ENCODE data around the gene GON7. TPM values are rescaled to one million over a fixed set of nuclear protein-coding genes. Genes with fewer than 3 reads are reported as not detected.

Gene GON7
- total RNA-seq, result 13.5 and 14.3 TPM in 2 replicates
- long read RNA-seq, transcript GON7-201 (2 exons, 1,154 nt), result major isoform, 28 of 28 reads
- long read RNA-seq, partial matches to known transcripts, result 0 of 28 reads
- long read RNA-seq, other reads (novel, unspliced or antisense), result 0 of 28 reads

DNA sequence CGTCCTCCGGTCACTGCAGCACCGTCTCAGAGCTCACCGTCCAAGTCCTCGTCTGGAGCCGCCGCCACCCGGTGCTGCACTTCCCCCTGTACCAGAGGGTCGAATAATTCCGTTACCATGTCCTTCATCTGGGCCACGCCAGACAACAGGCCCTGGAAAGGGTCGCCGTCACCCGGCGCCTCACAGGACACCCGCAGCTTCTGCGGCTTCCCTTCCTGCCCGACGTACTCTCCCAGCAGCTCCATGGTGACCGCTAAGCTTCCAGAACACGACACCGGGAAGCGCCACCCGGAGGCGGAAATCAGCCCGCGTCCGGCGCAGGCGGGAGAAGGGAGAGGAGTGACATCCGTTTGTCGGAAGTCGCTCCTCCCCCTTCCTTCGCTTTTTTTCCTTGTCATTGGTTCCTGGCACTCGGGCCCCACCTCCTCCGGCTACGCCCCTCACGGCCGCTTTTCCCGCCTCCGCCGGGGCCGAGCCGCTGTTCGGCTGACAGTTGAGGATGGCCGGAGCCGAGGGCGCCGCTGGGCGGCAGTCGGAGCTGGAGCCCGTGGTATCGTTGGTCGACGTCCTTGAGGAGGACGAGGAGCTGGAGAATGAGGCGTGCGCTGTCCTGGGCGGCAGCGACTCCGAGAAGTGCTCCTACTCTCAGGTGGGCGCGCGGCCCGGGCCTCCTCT lies at the start of gene GON7, which contains the start of gene UBR7:
Gene GON7, minus strand, starts transcription at position 273 of the 675 bp plus-strand sequence. Its CDS starts 28 bp downstream, at position 245.
Gene UBR7, plus strand, starts transcription at position 464 of the 675 bp plus-strand sequence. Its CDS starts 36 bp downstream, at position 500.
- no peaks in the 10 kb centered on the region for H3K27me3 Mint-ChIP-seq (ENCODE audit: low read depth)
- peak within 1 kb of the TSS; percentile 98 for H3K27ac Mint-ChIP-seq (ENCODE audit: unreplicated experiment)
- no peak for TF ChIP-seq CTCF (conservative IDR thresholded peaks at IDR 0.05)
- H3K36me3 Mint-ChIP-seq (ENCODE audit: low read depth), result peaks cover 7% of the 10 kb centered on the region
- H3K4me3 Mint-ChIP-seq, result peak within 1 kb of the TSS; percentile 97
- H3K4me1 Mint-ChIP-seq, result peaks cover 46% of the 10 kb centered on the region
- no peaks in the 10 kb centered on the region for H3K9me3 Mint-ChIP-seq
- DNase-seq (ENCODE audit: low read depth, low spot score), result peak; percentile 93

DNA sequence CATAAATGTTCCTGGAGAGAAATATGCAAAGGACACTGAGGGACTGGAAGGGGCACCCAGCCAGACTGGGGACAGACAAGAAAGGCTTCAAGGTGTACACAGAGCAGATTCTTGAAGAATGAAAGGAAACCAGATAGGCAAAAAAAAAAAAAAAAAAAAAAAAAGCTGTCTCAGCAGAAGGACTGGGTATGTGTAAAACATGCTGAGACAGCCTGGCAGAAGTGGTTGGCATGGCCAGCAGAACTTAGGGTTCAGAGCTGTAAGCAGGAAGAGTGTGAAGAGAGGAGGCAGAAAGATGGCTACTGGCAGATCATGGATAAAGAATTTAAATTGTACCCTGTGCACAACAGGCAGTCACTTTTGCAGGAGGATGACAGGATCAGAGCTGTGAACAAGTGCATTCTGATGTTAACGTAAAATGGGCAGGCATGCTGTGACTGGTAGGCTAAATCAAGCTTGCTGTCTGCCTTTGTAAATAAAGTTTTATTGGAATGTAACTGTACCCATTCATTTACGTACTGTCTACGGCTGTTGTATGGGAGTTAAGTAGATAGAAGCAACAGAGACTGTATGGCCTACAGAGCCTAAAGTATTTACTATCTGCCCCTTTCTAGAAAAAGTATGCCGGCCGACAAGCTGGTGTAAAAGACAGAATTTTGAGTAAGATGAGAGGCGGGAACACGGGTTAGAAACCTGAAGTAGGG lies 42.4 kb upstream of the GON7 start:
- Mint-ChIP-seq H3K27ac (ENCODE audit: unreplicated experiment) (no peak overlapping the region), H3K36me3 (ENCODE audit: low read depth) (peaks cover 10% of the 10 kb centered on the region), H3K4me1 (no peaks in the 10 kb centered on the region), H3K27me3 (ENCODE audit: low read depth) (no peaks in the 10 kb centered on the region), H3K4me3 (no peak overlapping the region), H3K9me3 (no peaks in the 10 kb centered on the region)
- TF ChIP-seq CTCF (conservative IDR thresholded peaks at IDR 0.05), result no peak
- DNase-seq (ENCODE audit: low read depth, low spot score), result no peak

- H3K27ac Mint-ChIP-seq (ENCODE audit: unreplicated experiment), result no peak overlapping the region
- no peaks in the 10 kb centered on the region for H3K27me3 Mint-ChIP-seq (ENCODE audit: low read depth)
- peaks cover 16% of the 10 kb centered on the region for H3K36me3 Mint-ChIP-seq (ENCODE audit: low read depth)
- no peak for DNase-seq (ENCODE audit: low read depth, low spot score)
- H3K9me3 Mint-ChIP-seq, result no peaks in the 10 kb centered on the region
- no peaks in the 10 kb centered on the region for H3K4me1 Mint-ChIP-seq
- no peak overlapping the region for H3K4me3 Mint-ChIP-seq
- no peak for TF ChIP-seq CTCF (conservative IDR thresholded peaks at IDR 0.05)
These were observed 39.7 kb upstream of the GON7 start for GRCh38 chr14:93246534-93246933.

DNA sequence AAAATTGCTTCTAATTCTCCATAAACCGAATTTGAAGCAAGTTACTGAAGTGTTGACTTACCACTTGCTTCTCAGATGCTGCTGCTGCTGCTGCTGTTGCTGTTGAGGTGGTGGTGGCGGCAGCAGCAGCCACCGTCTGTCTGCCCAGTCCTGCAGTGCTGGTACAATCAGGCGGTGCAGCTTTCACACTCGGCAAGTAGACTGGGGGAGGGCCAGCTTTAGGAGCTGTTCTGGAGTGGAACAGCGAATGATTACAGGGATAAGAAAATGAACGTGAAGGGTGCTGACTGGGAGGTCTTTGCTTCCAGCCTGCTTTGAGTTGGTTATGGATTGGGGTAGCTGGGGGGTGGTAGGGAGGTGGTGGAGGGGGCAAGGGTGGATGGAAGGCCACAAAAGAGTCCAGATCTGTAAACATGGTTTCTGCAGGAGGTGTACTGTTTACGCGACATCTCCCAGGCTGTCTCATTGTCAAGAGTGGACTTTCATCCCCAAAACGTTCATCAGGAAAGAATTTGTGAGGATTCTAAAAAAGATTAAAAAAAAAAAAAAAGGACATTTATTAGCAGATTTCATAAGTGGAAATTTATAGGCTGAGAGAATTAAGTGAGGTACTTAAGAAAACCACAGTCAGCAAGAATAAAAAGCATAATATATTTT lies 39.0 kb upstream of the GON7 start:
- H3K27me3 Mint-ChIP-seq (ENCODE audit: low read depth), result no peaks in the 10 kb centered on the region
- H3K4me3 Mint-ChIP-seq, result no peak overlapping the region
- no peak for DNase-seq (ENCODE audit: low read depth, low spot score)
- peaks cover 16% of the 10 kb centered on the region for H3K36me3 Mint-ChIP-seq (ENCODE audit: low read depth)
- TF ChIP-seq CTCF (conservative IDR thresholded peaks at IDR 0.05), result no peak
- H3K4me1 Mint-ChIP-seq, result no peaks in the 10 kb centered on the region
- H3K9me3 Mint-ChIP-seq, result no peaks in the 10 kb centered on the region
- H3K27ac Mint-ChIP-seq (ENCODE audit: unreplicated experiment), result no peak overlapping the region

GRCh38 chr14:93240678-93241000 lies 33.8 kb upstream of the GON7 start:
- Mint-ChIP-seq H3K9me3 (no peaks in the 10 kb centered on the region), H3K4me1 (peaks cover 3% of the 10 kb centered on the region), H3K36me3 (ENCODE audit: low read depth) (peaks cover 17% of the 10 kb centered on the region), H3K4me3 (no peak overlapping the region), H3K27ac (ENCODE audit: unreplicated experiment) (peak overlapping the region; percentile 35), H3K27me3 (ENCODE audit: low read depth) (no peaks in the 10 kb centered on the region)
- no peak for TF ChIP-seq CTCF (conservative IDR thresholded peaks at IDR 0.05)
- no peak for DNase-seq (ENCODE audit: low read depth, low spot score)

Data from neural crest cell (in vitro differentiated cells).